Measurements from ENCODE around the gene AARS1.

GRCh38 chr16:70258946-70259345 lies 30.4 kb downstream of the AARS1 start:
- TF ChIP-seq CTCF (IDR thresholded peaks at IDR 0.05), result no peak
- TF ChIP-seq POLR2A (IDR thresholded peaks at IDR 0.05), result no peak
- TF ChIP-seq POLR2AphosphoS5 (IDR thresholded peaks at IDR 0.05), result no peak

Measured in sigmoid colon (tissue), 4 donors.